Measurements from ENCODE around the gene SCMH1.
"Not testable (repeated sequence)": the region's sequence is repeated elsewhere in the genome, so short reads cannot be mapped to it uniquely, and the experiment has no call there.

The SCMH1 gene

GRCh38 chr1:41251120-41251519, 9.0 kb upstream of the SCMH1 start:
- in situ Hi-C loops (cut with MboI; ENCODE audit: low sequenced_read_pairs), result not testable (repeated sequence)

GRCh38 chr1:41249319-41249718, 7.2 kb upstream of the SCMH1 start:
- in situ Hi-C loops (cut with MboI; ENCODE audit: low sequenced_read_pairs), result no loop called here

DNA sequence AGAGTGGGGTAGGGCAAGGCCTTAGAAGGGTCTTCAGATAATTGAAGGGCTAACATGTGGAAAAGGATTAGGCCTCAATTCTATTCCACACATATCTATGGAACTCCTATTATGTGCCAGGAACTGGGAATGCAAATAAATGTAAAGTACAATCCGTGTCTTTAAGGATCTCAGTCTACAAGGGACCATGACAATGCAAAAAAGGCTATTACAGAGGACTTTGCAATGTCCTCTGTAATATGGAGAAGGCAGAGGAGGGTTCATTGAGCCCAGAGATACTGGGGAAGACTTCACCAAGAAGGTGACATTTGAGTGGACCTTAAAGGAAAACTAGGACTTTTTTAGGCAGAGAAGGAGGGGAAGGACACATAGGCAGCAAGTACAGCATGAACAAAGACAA, 4.5 kb upstream of the SCMH1 start:
- in situ Hi-C loops (cut with MboI; ENCODE audit: low sequenced_read_pairs), result no loop called here

- in situ Hi-C loops (cut with MboI; ENCODE audit: low sequenced_read_pairs), result no loop called here
Observed at GRCh38 chr1:41245659-41246058, 3.6 kb upstream of the SCMH1 start.

- in situ Hi-C loops (cut with MboI; ENCODE audit: low sequenced_read_pairs), result no loop called here
Observed at GRCh38 chr1:41243079-41243385, 926 bp upstream of the SCMH1 start.

- in situ Hi-C loops (cut with MboI; ENCODE audit: low sequenced_read_pairs), result no loop called here
Observed at GRCh38 chr1:41242342-41243078, 404 bp upstream of the SCMH1 start.

- in situ Hi-C loops (cut with MboI; ENCODE audit: low sequenced_read_pairs), result no loop called here
Observed at GRCh38 chr1:41241354-41241748, 755 bp downstream of the SCMH1 start.

DNA sequence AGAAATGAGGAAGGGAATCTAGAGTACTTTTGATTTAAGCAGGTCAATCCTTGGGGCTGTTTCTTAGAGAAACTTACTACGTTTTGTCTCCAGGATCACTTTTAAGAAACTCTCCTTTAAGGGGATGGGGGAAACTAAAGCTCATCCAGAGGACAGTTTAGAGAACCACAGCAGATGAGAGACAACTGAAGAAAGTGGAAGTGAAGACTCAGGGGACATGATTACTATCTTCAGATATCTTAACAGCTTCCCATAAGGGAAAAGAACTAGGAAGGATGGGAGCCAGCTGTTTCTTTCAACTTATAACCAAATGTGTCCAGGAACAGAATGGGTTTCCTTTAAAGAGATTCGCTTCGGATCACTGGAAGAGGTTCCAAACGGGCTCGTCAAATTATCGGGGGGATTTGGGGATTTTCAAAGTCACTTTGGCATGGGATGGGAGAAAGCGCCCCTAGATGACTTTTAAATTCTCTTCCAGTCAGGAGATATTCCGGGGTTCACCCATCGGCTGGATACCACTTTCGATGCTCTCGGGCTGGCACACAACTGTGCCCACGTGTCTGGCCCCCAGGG, 1.2 kb downstream of the SCMH1 start:
- in situ Hi-C loops (cut with MboI; ENCODE audit: low sequenced_read_pairs), result no loop called here

DNA sequence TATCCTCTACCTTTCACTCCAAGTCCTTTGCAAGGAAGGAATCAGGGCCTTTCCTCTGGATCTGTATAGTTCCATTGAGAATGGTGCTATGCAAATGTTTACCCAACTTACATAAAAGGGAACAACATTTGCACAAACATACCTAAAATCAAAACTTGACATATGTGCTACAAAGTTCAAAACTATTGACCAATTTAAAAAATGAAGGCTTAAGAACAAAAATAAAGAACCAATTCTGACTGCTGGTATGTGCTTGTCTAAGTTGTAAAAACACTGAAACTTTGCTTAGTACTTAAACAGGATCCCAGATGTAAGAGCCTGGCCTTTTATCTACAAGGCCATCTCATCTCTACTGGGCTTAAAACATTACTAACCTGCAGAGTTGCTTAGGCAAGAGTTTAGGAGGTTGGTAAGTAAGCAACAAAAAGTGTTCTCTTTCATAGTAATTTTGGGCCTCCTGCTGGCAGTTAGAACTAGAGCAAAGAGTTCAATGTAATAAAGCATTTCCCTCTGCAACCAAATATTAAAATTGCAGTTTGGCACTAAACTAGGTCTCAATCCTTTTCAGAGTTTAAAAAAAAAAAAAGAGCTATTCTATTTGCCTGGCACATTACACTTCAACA, 2.0 kb downstream of the SCMH1 start:
- in situ Hi-C loops (cut with MboI; ENCODE audit: low sequenced_read_pairs), result no loop called here

- in situ Hi-C loops (cut with MboI; ENCODE audit: low sequenced_read_pairs), result no loop called here
Observed at GRCh38 chr1:41238311-41238988, 3.7 kb downstream of the SCMH1 start.

DNA sequence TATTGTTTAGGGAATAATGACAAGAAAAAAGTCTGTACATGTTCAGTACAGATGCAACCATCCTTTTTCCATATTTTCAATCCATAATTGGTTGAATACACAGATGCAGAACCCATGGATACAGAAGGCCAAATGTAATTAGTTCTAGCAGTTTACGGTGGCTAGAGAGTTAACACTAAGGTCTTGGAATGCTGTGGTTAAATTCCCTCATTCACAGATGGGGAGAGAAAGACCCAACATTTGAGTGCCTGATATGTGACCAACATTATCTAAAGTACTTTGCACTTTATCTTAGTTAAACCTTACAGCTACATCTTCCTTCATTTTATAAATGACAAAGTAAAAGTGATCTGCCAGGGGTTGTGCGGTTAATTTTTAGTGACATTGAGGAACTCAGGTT, 5.3 kb downstream of the SCMH1 start:
- in situ Hi-C loops (cut with MboI; ENCODE audit: low sequenced_read_pairs), result no loop called here

GRCh38 chr1:41235893-41236292, 6.2 kb downstream of the SCMH1 start:
- in situ Hi-C loops (cut with MboI; ENCODE audit: low sequenced_read_pairs), result no loop called here

DNA sequence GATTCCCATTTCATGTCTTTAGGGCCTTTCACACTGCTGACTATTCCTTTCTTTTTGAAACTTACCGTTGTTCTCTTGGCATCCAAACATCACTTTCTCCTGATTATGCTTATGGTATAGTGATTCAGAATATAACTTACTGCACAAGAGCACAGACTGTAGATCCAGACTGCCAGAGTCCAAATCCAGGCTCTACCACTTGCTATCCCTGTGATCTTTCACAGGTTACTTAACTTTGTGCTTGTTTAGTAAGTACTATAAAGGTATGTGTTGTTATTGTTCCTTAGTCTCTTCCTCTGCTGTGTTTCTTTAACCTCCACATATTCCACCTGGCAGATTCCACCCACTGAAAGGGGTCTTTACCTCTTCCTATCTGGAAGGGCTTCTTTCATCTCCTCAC, 8.4 kb downstream of the SCMH1 start:
- in situ Hi-C loops (cut with MboI; ENCODE audit: low sequenced_read_pairs), result no loop called here

GRCh38 chr1:41232305-41232704, 9.8 kb downstream of the SCMH1 start:
- in situ Hi-C loops (cut with MboI; ENCODE audit: low sequenced_read_pairs), result no loop called here

DNA sequence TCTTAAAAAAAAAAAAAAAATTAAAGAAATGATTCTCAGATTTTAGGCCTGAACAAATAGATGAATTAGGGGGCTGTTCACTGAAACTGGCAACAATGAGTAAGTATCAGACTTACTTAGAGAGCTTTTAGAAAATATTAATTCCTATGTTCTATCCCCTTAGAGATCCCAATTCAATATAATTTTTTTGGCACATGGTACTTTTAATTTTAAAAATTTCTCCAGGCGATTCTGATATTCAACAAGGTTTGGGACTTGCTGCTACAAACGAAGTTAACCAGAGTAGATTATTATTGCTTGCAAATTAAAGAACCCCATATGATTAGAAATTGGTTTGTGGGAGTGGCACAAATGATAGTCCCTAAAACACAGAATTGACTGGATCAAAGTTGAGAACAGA, 11.4 kb downstream of the SCMH1 start:
- in situ Hi-C loops (cut with MboI; ENCODE audit: low sequenced_read_pairs), result no loop called here

- in situ Hi-C loops (cut with MboI; ENCODE audit: low sequenced_read_pairs), result not testable (repeated sequence)
Observed at GRCh38 chr1:41229219-41229618, 12.9 kb downstream of the SCMH1 start.

GRCh38 chr1:41226815-41227434, 15.2 kb downstream of the SCMH1 start:
- in situ Hi-C loops (cut with MboI; ENCODE audit: low sequenced_read_pairs), result no loop called here

- in situ Hi-C loops (cut with MboI; ENCODE audit: low sequenced_read_pairs), result no loop called here
Observed at GRCh38 chr1:41225495-41225894, 16.6 kb downstream of the SCMH1 start.

DNA sequence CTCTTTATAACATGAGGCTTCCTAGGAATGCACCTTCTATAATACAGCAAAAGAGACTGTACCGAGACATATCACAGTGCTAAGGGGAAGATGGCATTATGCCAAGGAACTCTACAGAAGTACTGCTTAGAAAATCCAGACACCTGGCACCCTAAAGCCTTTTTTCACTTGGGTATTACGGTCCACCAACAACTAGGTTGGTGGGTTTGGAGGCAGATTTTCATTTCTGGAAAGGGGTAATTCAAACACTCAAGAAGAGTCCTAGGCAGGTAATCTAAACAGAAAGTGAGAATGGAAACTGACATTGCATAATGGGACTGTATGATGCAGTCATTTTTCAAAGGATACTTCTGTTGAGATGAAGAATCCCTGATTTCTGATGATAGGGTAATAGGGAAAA, 19.6 kb downstream of the SCMH1 start:
- in situ Hi-C loops (cut with MboI; ENCODE audit: low sequenced_read_pairs), result no loop called here

DNA sequence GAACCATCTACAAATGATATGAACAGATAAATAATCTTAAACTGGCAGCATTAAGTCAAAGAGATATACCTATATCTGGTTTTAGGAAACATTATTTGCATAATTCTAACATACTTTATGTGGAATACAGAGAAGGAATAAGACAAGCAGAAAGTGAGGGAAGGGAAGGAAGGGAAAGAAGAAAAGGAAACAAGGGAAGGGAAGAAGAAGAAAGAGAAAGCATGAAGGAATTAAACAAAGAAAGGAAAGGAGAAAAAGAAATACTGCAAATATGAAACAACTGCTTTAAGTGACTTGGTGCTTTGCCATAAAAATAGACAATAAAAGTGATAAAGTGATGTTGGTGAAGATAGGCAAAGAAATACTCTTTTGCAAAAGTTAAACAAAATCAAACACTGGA, 20.1 kb downstream of the SCMH1 start:
- in situ Hi-C loops (cut with MboI; ENCODE audit: low sequenced_read_pairs), result no loop called here

DNA sequence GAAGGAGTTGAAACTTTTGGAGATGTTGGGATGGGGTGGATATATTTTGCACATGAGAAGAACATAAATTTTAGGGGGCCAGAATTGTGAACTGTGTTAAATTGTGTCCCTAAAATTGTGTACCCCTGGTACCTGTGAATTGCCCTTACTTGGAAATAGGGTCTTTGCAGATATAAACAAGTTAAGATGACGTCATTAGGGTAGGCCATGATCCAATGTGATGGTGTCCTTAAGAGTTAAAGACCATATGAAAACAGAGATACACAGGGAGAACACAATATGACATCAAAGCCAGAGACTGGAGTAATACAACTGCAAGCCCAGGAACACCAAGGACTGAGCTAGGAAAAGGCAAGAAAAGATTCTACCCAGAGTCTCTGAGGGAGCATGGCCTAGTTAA, 24.0 kb downstream of the SCMH1 start:
- in situ Hi-C loops (cut with MboI; ENCODE audit: low sequenced_read_pairs), result no loop called here

GRCh38 chr1:41217441-41217840, 24.7 kb downstream of the SCMH1 start:
- in situ Hi-C loops (cut with MboI; ENCODE audit: low sequenced_read_pairs), result no loop called here

Data from hTERT RPE-1 (cell line).